Testis (tissue), 3 donors: ENCODE measurements around the gene FHOD3. TPM values are rescaled to one million over a fixed set of nuclear protein-coding genes. Genes with fewer than 3 reads are reported as not detected.

Experiments used
- DNase-seq: peaks from one replicate; pipeline ENCODE4 v3.0.0-alpha.2; 2019
- H3K27ac ChIP-seq, 2 donors: fragments of 200-600 bp; sonication (generic); one replicate each; pipeline ENCODE4 v1.5.1; 2019
- H3K27me3 ChIP-seq: fragments of 200-600 bp; sonication (generic); one replicate; pipeline ENCODE4 v1.5.1; 2019
- H3K36me3 ChIP-seq: fragments of 200-600 bp; sonication (generic); one replicate; pipeline ENCODE4 v1.5.1; 2017; ENCODE audit warnings: low read depth; ENCODE audit errors: missing control alignments
- H3K4me1 ChIP-seq: fragments of 200-600 bp; sonication (generic); one replicate; pipeline ENCODE4 v1.5.1; 2019
- H3K4me3 ChIP-seq, 2 donors: fragments of 200-600 bp; sonication (generic); one replicate each; pipeline ENCODE4 v1.5.1; 2017 to 2019
- H3K9me3 ChIP-seq: fragments of 200-600 bp; sonication (generic); one replicate; pipeline ENCODE4 v1.5.1; 2017
- CTCF ChIP-seq, 3 experiments: fragments of 450-650 bp in 2 of 3; fragments of 200-600 bp in 1 of 3; sonication (generic) in 1 of 3; IDR thresholded peaks; one replicate each; pipeline ENCODE4 v1.5.1; 2016 to 2019; ENCODE audit warnings: antibody characterized with exemption in 3 of 3, mild to moderate bottlenecking in 2 of 3, moderate library complexity in 1 of 3
- POLR2A ChIP-seq: fragments of 450-650 bp; IDR thresholded peaks from one replicate; pipeline ENCODE4 v1.6.1; 2017; ENCODE audit warnings: antibody characterized with exemption, mild to moderate bottlenecking, moderate library complexity
- WGBS, 2 donors: methylation state at CpG; one replicate each; pipeline ENCODE4 v1.1.5; 2018; 5-methylcytosine and 5-hydroxymethylcytosine counted together
- intact Hi-C: fragments of 100-400 bp; cut with DNase I; formaldehyde crosslinking; loops from one replicate; pipeline ENCODE4 v1.15.1; 2023; ENCODE audit warnings: low total_unique reads
- polyA plus RNA-seq: library from polyadenylated mRNA; stranded (reverse); fragments of 350-450 nt; fragmentation: Illumina TruSeq; extraction: RNeasy Lipid Tissue Mini Kit (QIAGEN cat#74804); gene quantifications from one replicate; pipeline ENCODE4 v1.2.3, GENCODE V29; 2014; ENCODE audit warnings: low read depth, low replicate concordance; ENCODE audit not compliant: insufficient read depth
- total RNA-seq, 2 donors: library from RNA; depleted of rRNA; stranded (reverse); fragments of >200 nt; gene quantifications; one replicate each; pipeline ENCODE4 v1.2.3, GENCODE V29; 2016

Gene FHOD3
- total and polyA plus RNA-seq, 3 donors from 2014 or later = 6.5 to 46.8 (median 37.3) TPM

- Histone ChIP-seq H3K4me3 (no peak overlapping the region), H3K27ac (no peak overlapping the region), H3K9me3 (no peaks in the 10 kb centered on the region), H3K27me3 (no peaks in the 10 kb centered on the region), H3K36me3 (no peaks in the 10 kb centered on the region), H3K4me1 (no peaks in the 10 kb centered on the region)
- 75 to 76% methylated on average over 10 of the region's 10 CpGs for WGBS, 2 donors
- TF ChIP-seq CTCF (IDR thresholded peaks at IDR 0.05) = no peak
- TF ChIP-seq POLR2A = no peak
- intact Hi-C loops = no loop called here
- DNase-seq = no peak
Measured at GRCh38 chr18:36595046-36595817, 297.7 kb downstream of the FHOD3 start.

GRCh38 chr18:36595818-36596215 is 298.3 kb downstream of the FHOD3 start:
- H3K4me3 ChIP-seq = no peak overlapping the region
- H3K27ac ChIP-seq = no peak overlapping the region
- TF ChIP-seq POLR2A (no peak), CTCF (IDR thresholded peaks at IDR 0.05) (no peak)
- no peaks in the 10 kb centered on the region for H3K4me1 ChIP-seq
- no peak for DNase-seq
- no peaks in the 10 kb centered on the region for H3K27me3 ChIP-seq
- no peaks in the 10 kb centered on the region for H3K9me3 ChIP-seq
- H3K36me3 ChIP-seq = no peaks in the 10 kb centered on the region
- intact Hi-C loops = no loop called here
- 90 to 91% methylated on average over 6 of the region's 6 CpGs for WGBS, 2 donors

GRCh38 chr18:36597636-36598035 is 300.1 kb downstream of the FHOD3 start:
- Histone ChIP-seq H3K4me3 (no peak overlapping the region), H3K9me3 (no peaks in the 10 kb centered on the region), H3K27me3 (no peaks in the 10 kb centered on the region), H3K4me1 (no peaks in the 10 kb centered on the region), H3K27ac (no peak overlapping the region), H3K36me3 (no peaks in the 10 kb centered on the region)
- intact Hi-C loops = no loop called here
- TF ChIP-seq CTCF (IDR thresholded peaks at IDR 0.05) (no peak), POLR2A (no peak)
- 94 to 98% methylated on average over 4 of the region's 4 CpGs for WGBS, 2 donors
- DNase-seq = no peak

GRCh38 chr18:36600548-36600947 is 303.0 kb downstream of the FHOD3 start:
- TF ChIP-seq CTCF (IDR thresholded peaks at IDR 0.05) = no peak
- TF ChIP-seq POLR2A = no peak
- H3K4me1 ChIP-seq = no peaks in the 10 kb centered on the region
- no peaks in the 10 kb centered on the region for H3K36me3 ChIP-seq
- intact Hi-C loops = no loop called here
- H3K27me3 ChIP-seq = no peaks in the 10 kb centered on the region
- no peak overlapping the region for H3K4me3 ChIP-seq
- WGBS, 2 donors = 67 to 71% methylated on average over 3 of the region's 3 CpGs
- DNase-seq = no peak
- no peaks in the 10 kb centered on the region for H3K9me3 ChIP-seq
- H3K27ac ChIP-seq = no peak overlapping the region

- H3K27me3 ChIP-seq = no peaks in the 10 kb centered on the region
- intact Hi-C loops = no loop called here
- H3K27ac ChIP-seq = no peak overlapping the region
- H3K36me3 ChIP-seq = no peaks in the 10 kb centered on the region
- no peak for TF ChIP-seq CTCF (IDR thresholded peaks at IDR 0.05)
- TF ChIP-seq POLR2A = no peak
- H3K4me3 ChIP-seq = no peak overlapping the region
- no peaks in the 10 kb centered on the region for H3K9me3 ChIP-seq
- H3K4me1 ChIP-seq = no peaks in the 10 kb centered on the region
- 82 to 98% methylated on average over 1 of the region's 1 CpG for whole genome bisulfite sequencing, 2 donors
- no peak for DNase-seq
Measured at GRCh38 chr18:36601316-36601715, 303.8 kb downstream of the FHOD3 start.
